ENCODE results near the gene RIMKLA. TPM values are rescaled to one million over a fixed set of nuclear protein-coding genes. Genes with fewer than 3 reads are reported as not detected.

The RIMKLA gene
- total and polyA plus RNA-seq, 2 of the 13 experiments (the other 11 are each of a cell fraction or from before 2014, with no cell fraction given), result 2.5 to 3.8 TPM

DNA sequence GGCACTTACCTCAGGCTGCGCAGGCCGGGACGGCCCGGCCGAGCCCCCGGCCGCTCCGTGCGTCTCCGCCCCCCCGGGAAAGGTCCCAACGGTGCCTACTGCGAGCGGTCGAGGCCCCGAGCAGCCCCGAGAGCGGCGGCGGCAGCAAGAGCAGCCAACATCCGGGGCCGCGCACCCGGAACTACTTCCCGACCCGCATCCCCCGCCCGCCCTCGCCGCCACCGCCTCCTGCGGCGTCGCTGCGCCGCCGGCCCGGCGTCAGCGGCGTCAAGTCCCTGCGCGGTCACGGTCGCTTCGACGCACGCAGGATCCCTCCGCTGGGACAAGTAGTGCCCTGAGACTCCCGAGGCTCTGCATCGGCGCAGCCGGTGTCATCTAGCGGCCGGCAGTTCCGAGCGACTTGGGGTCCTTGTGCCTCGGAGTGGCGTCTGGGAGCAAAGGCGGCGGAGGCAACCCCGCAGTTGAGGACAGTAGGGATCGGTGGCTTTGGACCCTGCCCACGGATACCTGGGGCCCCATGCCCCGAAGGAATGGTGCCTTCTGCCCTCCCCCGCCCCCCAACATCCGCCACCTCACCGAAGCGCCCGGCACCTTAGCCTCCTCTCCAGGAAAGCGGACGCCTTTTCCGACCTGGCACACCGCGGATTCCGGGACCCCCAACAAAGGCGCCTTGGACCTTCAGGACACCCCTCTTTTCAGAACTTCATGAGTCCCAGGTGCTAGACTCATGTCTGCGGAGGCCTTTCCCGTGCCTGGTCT lies 45.4 kb upstream of the RIMKLA start, which contains the start of gene FOXJ3 (continued):
- TF ChIP-seq ZNF614 (CRISPR knock-in tag; IDR thresholded peaks at IDR 0.05; ENCODE audit: borderline replicate concordance), result peak; percentile 95; the same call in 1 of the 2 replicates
- TF ChIP-seq MLLT10 (CRISPR knock-in tag; IDR thresholded peaks at IDR 0.05), result no peak
- no peak for TF ChIP-seq HMGA1 (CRISPR knock-in tag; conservative IDR thresholded peaks at IDR 0.05)
- peak; percentile 62 for TF ChIP-seq RBM39 (IDR thresholded peaks at IDR 0.05; ENCODE audit: low read depth, low read length, poor library complexity, severe bottlenecking)
- TF ChIP-seq, protein P1, sequence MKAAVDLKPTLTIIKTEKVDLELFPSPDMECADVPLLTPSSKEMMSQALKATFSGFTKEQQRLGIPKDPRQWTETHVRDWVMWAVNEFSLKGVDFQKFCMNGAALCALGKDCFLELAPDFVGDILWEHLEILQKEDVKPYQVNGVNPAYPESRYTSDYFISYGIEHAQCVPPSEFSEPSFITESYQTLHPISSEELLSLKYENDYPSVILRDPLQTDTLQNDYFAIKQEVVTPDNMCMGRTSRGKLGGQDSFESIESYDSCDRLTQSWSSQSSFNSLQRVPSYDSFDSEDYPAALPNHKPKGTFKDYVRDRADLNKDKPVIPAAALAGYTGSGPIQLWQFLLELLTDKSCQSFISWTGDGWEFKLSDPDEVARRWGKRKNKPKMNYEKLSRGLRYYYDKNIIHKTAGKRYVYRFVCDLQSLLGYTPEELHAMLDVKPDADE (CRISPR knock-in tag; IDR thresholded peaks at IDR 0.05), result no peak
- peak; percentile 82 for TF ChIP-seq TBX3 (IDR thresholded peaks at IDR 0.05; ENCODE audit: borderline replicate concordance)
- TF ChIP-seq, protein P2, sequence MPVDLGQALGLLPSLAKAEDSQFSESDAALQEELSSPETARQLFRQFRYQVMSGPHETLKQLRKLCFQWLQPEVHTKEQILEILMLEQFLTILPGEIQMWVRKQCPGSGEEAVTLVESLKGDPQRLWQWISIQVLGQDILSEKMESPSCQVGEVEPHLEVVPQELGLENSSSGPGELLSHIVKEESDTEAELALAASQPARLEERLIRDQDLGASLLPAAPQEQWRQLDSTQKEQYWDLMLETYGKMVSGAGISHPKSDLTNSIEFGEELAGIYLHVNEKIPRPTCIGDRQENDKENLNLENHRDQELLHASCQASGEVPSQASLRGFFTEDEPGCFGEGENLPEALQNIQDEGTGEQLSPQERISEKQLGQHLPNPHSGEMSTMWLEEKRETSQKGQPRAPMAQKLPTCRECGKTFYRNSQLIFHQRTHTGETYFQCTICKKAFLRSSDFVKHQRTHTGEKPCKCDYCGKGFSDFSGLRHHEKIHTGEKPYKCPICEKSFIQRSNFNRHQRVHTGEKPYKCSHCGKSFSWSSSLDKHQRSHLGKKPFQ (CRISPR knock-in tag; IDR thresholded peaks at IDR 0.05; ENCODE audit: insufficient replicate concordance), result peak; percentile 23

Measured in HepG2 (cell line).